Osteocyte (in vitro differentiated cells): ENCODE results near the gene OOSP3. TPM values are rescaled to one million over a fixed set of nuclear protein-coding genes. Genes with fewer than 3 reads are reported as not detected.
"Not testable (repeated sequence)": the region's sequence is repeated elsewhere in the genome, so short reads cannot be mapped to it uniquely, and the experiment has no call there.

Experiments
- DNase-seq: peaks from one replicate; pipeline ENCODE4 v3.0.0; 2021; ENCODE audit warnings: mixed read lengths; ENCODE audit not compliant: unreplicated experiment; ENCODE audit errors: extremely low spot score
- H3K27ac Mint-ChIP-seq: one replicate; pipeline ENCODE4 v1.8.0; 2021; ENCODE audit warnings: mild to moderate bottlenecking, mixed read lengths; ENCODE audit not compliant: unreplicated experiment
- H3K27me3 Mint-ChIP-seq: one replicate; pipeline ENCODE4 v1.8.0; 2021; ENCODE audit warnings: mixed read lengths; ENCODE audit not compliant: unreplicated experiment
- H3K36me3 Mint-ChIP-seq: one replicate; pipeline ENCODE4 v1.8.0; 2021; ENCODE audit warnings: mixed read lengths; ENCODE audit not compliant: unreplicated experiment
- H3K4me1 Mint-ChIP-seq: one replicate; pipeline ENCODE4 v1.8.0; 2021; ENCODE audit warnings: mixed read lengths; ENCODE audit not compliant: unreplicated experiment
- H3K4me3 Mint-ChIP-seq: one replicate; pipeline ENCODE4 v1.8.0; 2021; ENCODE audit warnings: mild to moderate bottlenecking, moderate library complexity, mixed read lengths; ENCODE audit not compliant: unreplicated experiment
- H3K9me3 Mint-ChIP-seq: one replicate; pipeline ENCODE4 v1.8.0; 2021; ENCODE audit warnings: mixed read lengths; ENCODE audit not compliant: unreplicated experiment
- CTCF ChIP-seq: fragments of 200-600 bp; sonication (generic); IDR thresholded peaks from 2 replicates; pipeline ENCODE4 v1.5.0; 2021; ENCODE audit warnings: antibody characterized with exemption, mild to moderate bottlenecking, moderate library complexity
- total RNA-seq: library from RNA; stranded (reverse); gene quantifications from 2 replicates; pipeline ENCODE4 v1.2.1, GENCODE V29; 2021

The OOSP3 gene
- total RNA-seq, 1 donor from 2014 or later: not detected

GRCh38 chr11:59842316-59842715 lies 36.3 kb upstream of the OOSP3 start:
- Mint-ChIP-seq H3K4me1 (no peaks in the 10 kb centered on the region), H3K27me3 (peaks cover 2% of the 10 kb centered on the region), H3K27ac (no peak overlapping the region), H3K9me3 (no peaks in the 10 kb centered on the region), H3K36me3 (no peaks in the 10 kb centered on the region), H3K4me3 (no peak overlapping the region)
- TF ChIP-seq CTCF: no peak
- no peak for DNase-seq

- H3K36me3 Mint-ChIP-seq: no peaks in the 10 kb centered on the region
- H3K27me3 Mint-ChIP-seq: peaks cover 2% of the 10 kb centered on the region
- no peaks in the 10 kb centered on the region for H3K4me1 Mint-ChIP-seq
- no peaks in the 10 kb centered on the region for H3K9me3 Mint-ChIP-seq
- H3K27ac Mint-ChIP-seq: no peak within 1 kb of the TSS
- no peak within 1 kb of the TSS for H3K4me3 Mint-ChIP-seq
- no peak for DNase-seq
- no peak for TF ChIP-seq CTCF
Measured at GRCh38 chr11:59845399-59845798, 33.2 kb upstream of the OOSP3 start, which contains the start of gene CBLIF. Gene CBLIF, minus strand, starts transcription at chr11:59845499. Its CDS starts 46 bp downstream, at chr11:59845453.

GRCh38 chr11:59846556-59846955 lies 32.0 kb upstream of the OOSP3 start:
- no peak for DNase-seq
- Mint-ChIP-seq H3K27me3 (peaks cover 2% of the 10 kb centered on the region), H3K36me3 (no peaks in the 10 kb centered on the region), H3K9me3 (no peaks in the 10 kb centered on the region), H3K27ac (no peak overlapping the region), H3K4me1 (no peaks in the 10 kb centered on the region), H3K4me3 (no peak overlapping the region)
- TF ChIP-seq CTCF: no peak

GRCh38 chr11:59847626-59848025 lies 31.0 kb upstream of the OOSP3 start:
- no peaks in the 10 kb centered on the region for H3K9me3 Mint-ChIP-seq
- no peak for TF ChIP-seq CTCF
- H3K4me3 Mint-ChIP-seq: no peak overlapping the region
- no peak for DNase-seq
- H3K4me1 Mint-ChIP-seq: no peaks in the 10 kb centered on the region
- H3K36me3 Mint-ChIP-seq: no peaks in the 10 kb centered on the region
- peaks cover 2% of the 10 kb centered on the region for H3K27me3 Mint-ChIP-seq
- no peak overlapping the region for H3K27ac Mint-ChIP-seq

GRCh38 chr11:59848439-59848838 lies 30.1 kb upstream of the OOSP3 start:
- H3K36me3 Mint-ChIP-seq, H3K4me3 Mint-ChIP-seq, H3K27me3 Mint-ChIP-seq, DNase-seq, H3K27ac Mint-ChIP-seq, H3K9me3 Mint-ChIP-seq, H3K4me1 Mint-ChIP-seq: not testable (repeated sequence)

GRCh38 chr11:59849129-59849528 lies 29.5 kb upstream of the OOSP3 start:
- peaks cover 2% of the 10 kb centered on the region for H3K27me3 Mint-ChIP-seq
- H3K27ac Mint-ChIP-seq: no peak overlapping the region
- no peaks in the 10 kb centered on the region for H3K4me1 Mint-ChIP-seq
- TF ChIP-seq CTCF: no peak
- no peak for DNase-seq
- no peaks in the 10 kb centered on the region for H3K9me3 Mint-ChIP-seq
- no peaks in the 10 kb centered on the region for H3K36me3 Mint-ChIP-seq
- H3K4me3 Mint-ChIP-seq: no peak overlapping the region

- not testable (repeated sequence) for H3K27ac Mint-ChIP-seq
Measured at GRCh38 chr11:59849551-59849950, 29.0 kb upstream of the OOSP3 start.

GRCh38 chr11:59851416-59851815 lies 27.2 kb upstream of the OOSP3 start:
- not testable (repeated sequence) for H3K27me3 Mint-ChIP-seq, H3K4me3 Mint-ChIP-seq, H3K27ac Mint-ChIP-seq, DNase-seq, H3K9me3 Mint-ChIP-seq, H3K4me1 Mint-ChIP-seq, H3K36me3 Mint-ChIP-seq

More at GRCh38 chr11:59849551-59849950, 29.0 kb upstream of the OOSP3 start:
- H3K4me1 Mint-ChIP-seq, H3K9me3 Mint-ChIP-seq, H3K36me3 Mint-ChIP-seq, DNase-seq, H3K4me3 Mint-ChIP-seq, H3K27me3 Mint-ChIP-seq: not testable (repeated sequence)
